Transverse colon (tissue), 4 donors: ENCODE measurements around the gene SEPHS1. TPM values are rescaled to one million over a fixed set of nuclear protein-coding genes. Genes with fewer than 3 reads are reported as not detected.

Source experiments
- DNase-seq: peaks from one replicate; pipeline ENCODE4 v3.0.0-alpha.2; 2019
- H3K27ac ChIP-seq, 4 donors: fragments of 200-600 bp; sonication (generic); 2 replicates each; pipeline ENCODE4 v1.5.1; 2016 to 2018; ENCODE audit warnings: inconsistent platforms in 4 of 4
- H3K27me3 ChIP-seq: fragments of 200-600 bp; sonication (generic); 2 replicates; pipeline ENCODE4 v1.5.1; 2017; ENCODE audit warnings: inconsistent platforms
- H3K36me3 ChIP-seq, 4 donors: fragments of 200-600 bp; sonication (generic); 2 replicates each; pipeline ENCODE4 v1.5.1; 2017 to 2019; ENCODE audit warnings: inconsistent platforms in 4 of 4
- H3K4me1 ChIP-seq, 4 donors: fragments of 200-600 bp; sonication (generic); 2 replicates each; pipeline ENCODE4 v1.5.1; 2017 to 2020; ENCODE audit warnings: inconsistent platforms in 4 of 4
- H3K4me3 ChIP-seq, 4 donors: fragments of 200-600 bp; sonication (generic); 1 replicate in 1 of 4; 2 replicates in 3 of 4; pipeline versions ENCODE4 v1.5.1 to v1.6.1; 2017 to 2019; ENCODE audit warnings: inconsistent platforms in 4 of 4
- H3K9me3 ChIP-seq, 2 donors: fragments of 200-600 bp; sonication (generic); 2 replicates each; pipeline ENCODE4 v1.5.1; 2017 to 2019; ENCODE audit warnings: inconsistent platforms in 2 of 2
- EP300 ChIP-seq: sonication (generic); formaldehyde crosslinking; IDR thresholded peaks from one replicate; pipeline ENCODE4 v1.6.1; 2017; ENCODE audit warnings: antibody characterized with exemption, low read depth
- POLR2A ChIP-seq: fragments of 450-650 bp; IDR thresholded peaks from one replicate; pipeline ENCODE4 v1.6.1; 2016; ENCODE audit warnings: antibody characterized with exemption, mild to moderate bottlenecking, moderate library complexity
- POLR2AphosphoS5 ChIP-seq, 3 donors: sonication (generic); formaldehyde crosslinking; IDR thresholded peaks; one replicate each; pipeline ENCODE4 v1.6.1; 2016; ENCODE audit warnings: antibody characterized with exemption in 3 of 3
- WGBS, 2 donors: methylation state at CpG; one replicate each; pipeline ENCODE4 v1.1.5; 2018; ENCODE audit warnings: low coverage in 1 of 2; 5-methylcytosine and 5-hydroxymethylcytosine counted together
- in situ Hi-C, 4 donors: fragments of 200-750 bp; cut with MboI; loops; one replicate each; pipeline versions ENCODE4 v1.15.0 to v1.15.1; 2017; ENCODE audit warnings: low sequenced_read_pairs in 3 of 4, low pct_ligation_motif_present in 1 of 4, low pct_unique_long_range_greater_than_20kb in 1 of 4
- intact Hi-C: fragments of 100-400 bp; cut with DNase I; formaldehyde crosslinking; loops from one replicate; pipeline ENCODE4 v1.15.1; 2023; ENCODE audit warnings: low total_unique reads
- total RNA-seq, 4 donors: library from RNA; depleted of rRNA; stranded (reverse); fragments of >200 nt; gene quantifications; one replicate each; pipeline ENCODE4 v1.1.0, GENCODE V29; 2016
- TF ChIP-seq, protein P1 (sequence below), 5 experiments: fragments of 200-600 bp in 3 of 5; fragments of 450-650 bp in 2 of 5; sonication (generic) in 3 of 5; IDR thresholded peaks; 1 replicate in 2 of 5; 2 replicates in 3 of 5; pipeline ENCODE4 v1.5.1; 2016 to 2017; ENCODE audit warnings: antibody characterized with exemption in 5 of 5, inconsistent platforms in 3 of 5, mild to moderate bottlenecking in 2 of 5, moderate library complexity in 1 of 5

The SEPHS1 gene
- total RNA-seq, 4 donors from 2014 or later: 14.6 to 44.6 (median 28.5) TPM

DNA sequence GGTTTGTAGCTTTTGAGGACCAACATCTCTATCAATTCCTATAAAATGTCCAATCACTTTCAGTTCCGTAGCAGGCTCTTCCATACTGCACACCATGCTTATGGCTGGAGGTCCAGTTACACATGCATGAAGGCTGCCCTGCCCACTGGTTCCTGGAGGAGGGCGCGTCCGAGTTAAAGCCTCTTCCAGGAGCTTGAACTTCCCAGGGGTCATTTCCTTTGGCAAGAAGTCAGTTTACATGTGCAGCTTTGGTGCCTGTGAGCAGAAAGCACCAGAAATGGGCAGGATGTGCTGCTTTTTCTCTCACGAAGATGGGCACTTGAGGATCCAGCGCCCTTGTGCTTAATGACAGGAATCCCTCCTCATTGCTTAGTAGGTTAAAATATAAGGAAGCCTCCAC lies 30.6 kb downstream of the SEPHS1 start:
- Histone ChIP-seq H3K4me3 (no peak overlapping the region), H3K4me1 (no peaks in the 10 kb centered on the region), H3K27ac (no peak overlapping the region), H3K36me3 (peaks cover 0 to 28% (median 11%) of the 10 kb centered on the region in 4 donors), H3K27me3 (no peaks in the 10 kb centered on the region), H3K9me3 (no peaks in the 10 kb centered on the region)
- intact Hi-C loops: no loop called here
- in situ Hi-C loops: no loop called here
- TF ChIP-seq POLR2A (no peak), POLR2AphosphoS5 (IDR thresholded peaks at IDR 0.05) (no peak), EP300 (no peak)
- TF ChIP-seq, protein P1, sequence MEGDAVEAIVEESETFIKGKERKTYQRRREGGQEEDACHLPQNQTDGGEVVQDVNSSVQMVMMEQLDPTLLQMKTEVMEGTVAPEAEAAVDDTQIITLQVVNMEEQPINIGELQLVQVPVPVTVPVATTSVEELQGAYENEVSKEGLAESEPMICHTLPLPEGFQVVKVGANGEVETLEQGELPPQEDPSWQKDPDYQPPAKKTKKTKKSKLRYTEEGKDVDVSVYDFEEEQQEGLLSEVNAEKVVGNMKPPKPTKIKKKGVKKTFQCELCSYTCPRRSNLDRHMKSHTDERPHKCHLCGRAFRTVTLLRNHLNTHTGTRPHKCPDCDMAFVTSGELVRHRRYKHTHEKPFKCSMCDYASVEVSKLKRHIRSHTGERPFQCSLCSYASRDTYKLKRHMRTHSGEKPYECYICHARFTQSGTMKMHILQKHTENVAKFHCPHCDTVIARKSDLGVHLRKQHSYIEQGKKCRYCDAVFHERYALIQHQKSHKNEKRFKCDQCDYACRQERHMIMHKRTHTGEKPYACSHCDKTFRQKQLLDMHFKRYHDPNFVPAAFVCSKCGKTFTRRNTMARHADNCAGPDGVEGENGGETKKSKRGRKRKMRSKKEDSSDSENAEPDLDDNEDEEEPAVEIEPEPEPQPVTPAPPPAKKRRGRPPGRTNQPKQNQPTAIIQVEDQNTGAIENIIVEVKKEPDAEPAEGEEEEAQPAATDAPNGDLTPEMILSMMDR (IDR thresholded peaks at IDR 0.05): no peak
- no peak for DNase-seq
- WGBS, 2 donors: 65 to 80% methylated on average over 6 of the region's 6 CpGs

GRCh38 chr10:13316635-13317311 lies 31.3 kb downstream of the SEPHS1 start:
- intact Hi-C loops: no loop called here
- DNase-seq: no peak
- Histone ChIP-seq H3K4me1 (no peaks in the 10 kb centered on the region), H3K9me3 (no peaks in the 10 kb centered on the region), H3K27me3 (no peaks in the 10 kb centered on the region), H3K36me3 (peaks cover 0 to 21% (median 8%) of the 10 kb centered on the region in 4 donors), H3K27ac (no peak overlapping the region), H3K4me3 (no peak overlapping the region)
- TF ChIP-seq EP300: no peak
- TF ChIP-seq, protein P1 (IDR thresholded peaks at IDR 0.05): no peak
- no peak for TF ChIP-seq POLR2A
- no peak for TF ChIP-seq POLR2AphosphoS5 (IDR thresholded peaks at IDR 0.05)
- WGBS, 2 donors: 90 to 91% methylated on average over 2 to 7 of the region's 7 CpGs
- in situ Hi-C loops: no loop called here

DNA sequence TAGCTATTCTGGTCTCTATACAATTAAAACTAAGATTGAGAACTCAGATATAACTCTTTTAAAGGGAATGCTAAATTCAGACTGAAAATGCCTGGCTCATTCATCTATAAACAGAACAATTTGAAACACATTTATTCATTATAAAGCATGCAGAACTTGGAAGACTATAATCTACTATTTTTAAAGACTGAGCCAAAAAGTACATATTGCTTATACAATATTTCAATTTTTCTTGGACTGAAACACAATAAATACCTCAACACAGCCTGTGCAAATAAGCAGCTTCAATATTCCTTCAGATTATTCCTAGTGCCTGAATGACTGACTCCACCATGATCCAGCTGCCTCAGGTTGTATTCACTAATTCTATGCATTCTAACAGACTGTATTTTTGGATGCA lies 32.7 kb downstream of the SEPHS1 start:
- DNase-seq: no peak
- intact Hi-C loops (no loop called here), in situ Hi-C loops (no loop called here)
- Histone ChIP-seq H3K4me3 (no peak overlapping the region), H3K9me3 (no peaks in the 10 kb centered on the region), H3K36me3 (peaks cover 0 to 9% (median 4%) of the 10 kb centered on the region in 4 donors), H3K4me1 (no peaks in the 10 kb centered on the region), H3K27me3 (no peaks in the 10 kb centered on the region), H3K27ac (no peak overlapping the region)
- TF ChIP-seq EP300: no peak
- no peak for TF ChIP-seq POLR2A
- no peak for TF ChIP-seq POLR2AphosphoS5 (IDR thresholded peaks at IDR 0.05)
- TF ChIP-seq, protein P1 (IDR thresholded peaks at IDR 0.05): no peak

- H3K4me1 ChIP-seq: no peaks in the 10 kb centered on the region
- no peaks in the 10 kb centered on the region for H3K9me3 ChIP-seq
- in situ Hi-C loops (no loop called here), intact Hi-C loops (no loop called here)
- TF ChIP-seq POLR2A (no peak), POLR2AphosphoS5 (IDR thresholded peaks at IDR 0.05) (no peak), EP300 (no peak)
- TF ChIP-seq, protein P1 (IDR thresholded peaks at IDR 0.05): no peak
- no peak overlapping the region for H3K27ac ChIP-seq
- no peaks in the 10 kb centered on the region for H3K27me3 ChIP-seq
- WGBS, 2 donors: 71 to 80% methylated on average over 1 to 5 of the region's 5 CpGs
- no peak overlapping the region for H3K4me3 ChIP-seq
- no peaks in the 10 kb centered on the region for H3K36me3 ChIP-seq
- DNase-seq: no peak
Observed at GRCh38 chr10:13311177-13311575, 36.9 kb downstream of the SEPHS1 start.
